CD4-positive, alpha-beta T cell treated with Interferon alpha-2 for 1 hour (primary cell): ENCODE measurements around the gene CDKN2B-AS1.

Experiments
- DNase-seq, 2 donors: peaks; one replicate each; pipeline ENCODE4 v3.0.0-alpha.2; 2020 to 2022

Gene CDKN2B-AS1

DNA sequence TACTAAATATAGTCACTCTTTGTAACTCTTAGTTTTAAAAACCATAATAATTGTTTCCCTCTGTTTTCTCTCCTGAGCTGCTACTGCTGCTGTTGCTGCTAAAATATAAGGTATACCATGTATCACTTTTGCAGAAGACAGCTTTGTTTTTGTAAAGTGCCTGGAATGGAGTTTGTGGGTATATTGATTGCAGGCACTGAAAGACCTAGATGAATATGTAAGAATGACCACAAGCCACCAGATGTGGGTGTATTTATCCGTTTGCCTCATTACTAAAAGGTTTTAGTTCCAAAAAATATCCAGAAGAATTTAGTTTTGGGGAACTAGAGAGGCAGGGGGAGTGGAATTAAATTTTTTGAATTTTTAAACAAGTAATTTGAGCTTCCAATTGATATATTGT is 165.6 kb downstream of the CDKN2B-AS1 start:
- no peak for DNase-seq

DNA sequence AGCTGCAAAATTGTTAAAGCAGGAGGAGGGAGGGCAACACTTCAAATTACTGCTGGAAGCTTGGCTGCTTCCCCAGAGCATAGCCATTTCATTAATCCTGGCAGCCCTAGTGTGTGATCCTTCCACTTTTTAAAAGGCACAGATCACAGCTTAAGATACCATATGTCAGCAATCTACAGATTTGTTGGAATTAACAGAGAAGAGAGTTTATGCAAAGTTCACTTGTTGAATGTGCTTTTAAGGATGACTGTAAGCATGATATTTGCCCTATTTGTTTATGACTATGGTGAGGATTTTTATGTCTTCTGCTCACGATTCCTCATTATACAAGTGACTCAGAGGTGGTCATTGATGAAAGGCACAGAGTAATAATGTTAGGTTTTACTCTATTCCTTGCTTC is 170.6 kb downstream of the CDKN2B-AS1 start:
- no peak for DNase-seq

DNA sequence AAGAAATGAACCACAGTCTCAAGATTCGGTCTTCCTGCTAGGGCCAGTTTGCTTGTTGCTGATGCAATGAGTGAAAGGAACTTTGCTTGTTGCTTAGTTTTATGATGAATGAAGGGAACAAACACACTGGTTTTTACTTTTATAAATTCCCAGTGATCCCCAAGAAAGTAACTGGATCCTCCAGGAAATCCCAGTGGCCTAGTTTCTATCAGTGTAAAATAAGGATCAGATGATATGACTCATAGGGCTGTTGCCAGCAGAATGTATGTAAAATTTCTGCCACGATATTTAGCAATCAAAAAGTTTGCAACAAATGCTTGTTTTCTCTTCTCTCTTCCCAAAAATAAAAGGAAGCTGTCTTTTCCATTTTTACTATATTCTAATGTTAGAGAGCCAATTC is 174.7 kb downstream of the CDKN2B-AS1 start:
- DNase-seq: no peak

DNA sequence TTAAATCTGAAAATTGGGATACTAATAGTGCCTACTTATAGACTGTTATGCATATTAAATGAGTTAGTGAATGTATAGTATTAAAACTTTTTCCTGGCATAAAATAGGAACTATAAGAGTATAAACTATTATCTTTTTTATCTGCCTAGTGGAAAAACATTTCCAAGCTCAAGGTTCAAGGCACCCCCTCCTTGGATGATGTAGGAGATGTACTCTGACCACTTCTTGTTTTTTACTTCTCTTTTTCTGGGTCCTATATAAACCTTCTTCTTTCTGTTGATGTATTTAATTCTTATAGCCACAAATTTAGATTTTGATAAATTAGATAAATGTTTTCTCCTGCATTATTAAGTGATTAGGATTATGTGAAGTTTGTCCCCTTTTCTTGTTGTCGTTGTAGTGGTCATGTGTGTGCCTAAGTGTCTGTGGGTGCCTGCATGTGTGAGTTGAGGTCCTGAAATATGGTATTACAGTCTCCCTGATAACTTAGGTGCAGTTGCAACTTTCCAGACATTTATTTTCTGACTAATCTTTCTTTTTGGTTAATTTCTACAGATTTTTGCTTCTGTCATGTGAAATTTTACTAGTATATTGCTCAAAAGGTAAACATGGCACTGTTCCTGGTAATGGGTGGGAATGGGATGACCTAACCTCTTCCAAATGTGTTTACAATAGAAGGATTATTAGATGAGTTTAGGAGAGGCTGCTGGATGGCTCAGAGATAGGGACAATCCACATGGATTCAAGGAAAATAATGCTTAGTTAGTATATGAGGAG is 175.3 kb downstream of the CDKN2B-AS1 start:
- no peak for DNase-seq
